Neural progenitor cell (in vitro differentiated cells): Measurements from ENCODE around the gene FAM229A.

ENCODE experiments used
- EZH2 ChIP-seq: fragments of 200-600 bp; sonication (generic); IDR thresholded peaks from 2 replicates; pipeline ENCODE4 v1.6.1; 2017; ENCODE audit warnings: antibody characterized with exemption, mild to moderate bottlenecking, moderate library complexity
- EZH2phosphoT487 ChIP-seq: fragments of 200-600 bp; sonication (generic); IDR thresholded peaks from 2 replicates; pipeline ENCODE4 v1.6.1; 2017; ENCODE audit warnings: antibody characterized with exemption
- TF ChIP-seq, protein P1 (sequence below): fragments of 200-600 bp; sonication (generic); IDR thresholded peaks from 2 replicates; pipeline ENCODE4 v1.5.1; 2017; ENCODE audit warnings: antibody characterized with exemption, mild to moderate bottlenecking

- TF ChIP-seq, protein P1, sequence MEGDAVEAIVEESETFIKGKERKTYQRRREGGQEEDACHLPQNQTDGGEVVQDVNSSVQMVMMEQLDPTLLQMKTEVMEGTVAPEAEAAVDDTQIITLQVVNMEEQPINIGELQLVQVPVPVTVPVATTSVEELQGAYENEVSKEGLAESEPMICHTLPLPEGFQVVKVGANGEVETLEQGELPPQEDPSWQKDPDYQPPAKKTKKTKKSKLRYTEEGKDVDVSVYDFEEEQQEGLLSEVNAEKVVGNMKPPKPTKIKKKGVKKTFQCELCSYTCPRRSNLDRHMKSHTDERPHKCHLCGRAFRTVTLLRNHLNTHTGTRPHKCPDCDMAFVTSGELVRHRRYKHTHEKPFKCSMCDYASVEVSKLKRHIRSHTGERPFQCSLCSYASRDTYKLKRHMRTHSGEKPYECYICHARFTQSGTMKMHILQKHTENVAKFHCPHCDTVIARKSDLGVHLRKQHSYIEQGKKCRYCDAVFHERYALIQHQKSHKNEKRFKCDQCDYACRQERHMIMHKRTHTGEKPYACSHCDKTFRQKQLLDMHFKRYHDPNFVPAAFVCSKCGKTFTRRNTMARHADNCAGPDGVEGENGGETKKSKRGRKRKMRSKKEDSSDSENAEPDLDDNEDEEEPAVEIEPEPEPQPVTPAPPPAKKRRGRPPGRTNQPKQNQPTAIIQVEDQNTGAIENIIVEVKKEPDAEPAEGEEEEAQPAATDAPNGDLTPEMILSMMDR: no peak
- TF ChIP-seq EZH2 (no peak), EZH2phosphoT487 (no peak)
Observed at GRCh38 chr1:32331549-32331948, 30.7 kb downstream of the FAM229A start.
